Sigmoid colon (tissue), 4 donors: ENCODE results near the gene GNG2.

Source experiments
- CTCF ChIP-seq, 4 experiments: fragments of 450-650 bp in 3 of 4; fragments of 200-600 bp in 1 of 4; IDR thresholded peaks; one replicate each; pipeline ENCODE4 v1.5.1; 2016 to 2019; ENCODE audit warnings: antibody characterized with exemption in 4 of 4, mild to moderate bottlenecking in 3 of 4, moderate library complexity in 2 of 4
- EP300 ChIP-seq, 4 donors: sonication (generic); formaldehyde crosslinking; IDR thresholded peaks; one replicate each; pipeline ENCODE4 v1.6.1; 2017; ENCODE audit warnings: antibody characterized with exemption in 4 of 4
- POLR2A ChIP-seq, 2 donors: fragments of 450-650 bp; IDR thresholded peaks; one replicate each; pipeline ENCODE4 v1.6.1; 2016; ENCODE audit warnings: antibody characterized with exemption in 2 of 2, mild to moderate bottlenecking in 2 of 2, moderate library complexity in 2 of 2
- POLR2AphosphoS5 ChIP-seq, 4 donors: sonication (generic); formaldehyde crosslinking; IDR thresholded peaks; one replicate each; pipeline ENCODE4 v1.6.1; 2017; ENCODE audit warnings: antibody characterized with exemption in 4 of 4

GRCh38 chr14:51926449-51926848 is 66.0 kb downstream of the GNG2 start:
- TF ChIP-seq CTCF (IDR thresholded peaks at IDR 0.05) = no peak
- TF ChIP-seq POLR2A (IDR thresholded peaks at IDR 0.05) = no peak
- no peak for TF ChIP-seq EP300 (IDR thresholded peaks at IDR 0.05)
- TF ChIP-seq POLR2AphosphoS5 (IDR thresholded peaks at IDR 0.05) = no peak
